ENCODE data around the gene SH3BGRL3. TPM values are rescaled to one million over a fixed set of nuclear protein-coding genes. Genes with fewer than 3 reads are reported as not detected.
"Not testable (repeated sequence)": the region's sequence is repeated elsewhere in the genome, so short reads cannot be mapped to it uniquely, and the experiment has no call there.

The SH3BGRL3 gene
- total RNA-seq, 1 experiment from 2014 or later = 42.7 TPM

DNA sequence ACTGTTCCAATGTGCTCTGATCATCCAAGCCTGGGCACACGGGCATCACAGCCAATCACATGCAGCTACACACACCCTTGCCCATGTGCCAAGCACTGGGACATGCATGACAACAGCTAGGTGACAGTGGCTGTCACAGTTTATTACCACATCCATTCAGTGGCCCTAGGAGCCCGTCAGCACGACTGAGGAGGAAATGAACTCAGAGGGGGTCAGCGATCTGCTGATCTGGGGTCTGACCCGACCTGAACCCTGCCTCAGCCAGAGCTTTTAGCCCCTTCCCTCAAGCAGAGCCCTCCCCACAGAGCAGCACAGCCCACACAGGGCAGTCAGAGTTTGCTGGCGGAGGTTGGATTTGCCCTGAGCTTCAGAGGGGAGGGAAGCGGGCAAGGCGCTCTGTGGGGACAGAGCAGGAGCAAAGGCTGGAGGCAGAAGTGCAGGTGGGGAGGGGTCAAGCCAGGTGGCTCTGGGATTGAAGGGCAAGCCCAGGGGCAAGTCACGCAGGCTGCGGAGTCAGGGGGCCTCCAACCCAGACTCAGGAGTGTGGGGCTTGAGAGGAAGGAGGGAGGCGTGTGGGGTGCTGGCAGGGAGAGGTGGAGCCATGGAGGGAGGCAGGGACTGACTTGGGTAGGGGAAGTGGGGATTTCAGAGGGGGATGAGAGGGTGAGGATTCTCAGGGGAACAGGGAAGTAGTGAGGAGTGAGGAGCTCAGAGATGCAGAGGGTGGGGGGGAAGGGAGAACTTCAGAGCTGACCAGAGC lies 10.4 kb downstream of the SH3BGRL3 start:
- no peak for DNase-seq (ENCODE audit: extremely low read depth, low read depth)

DNA sequence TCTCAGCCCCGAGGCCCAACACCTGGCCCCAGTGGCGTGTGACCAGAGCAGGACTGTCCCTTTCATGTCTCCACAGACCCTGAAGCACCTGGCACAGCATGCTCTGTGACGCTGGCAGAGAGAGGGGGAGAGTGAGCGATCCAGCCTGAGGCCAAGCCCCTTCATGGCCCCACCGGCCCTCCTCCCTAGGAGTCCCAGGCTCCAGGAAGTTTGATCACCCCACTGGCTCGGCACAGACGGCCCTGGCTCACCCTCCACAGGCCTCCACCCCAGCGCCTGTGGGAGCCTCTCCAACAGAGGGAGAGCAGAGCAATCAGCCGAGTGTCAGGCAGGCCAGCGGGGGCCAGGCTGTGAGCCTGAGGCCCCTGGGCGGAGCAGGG lies 11.0 kb downstream of the SH3BGRL3 start:
- no peak for DNase-seq (ENCODE audit: extremely low read depth, low read depth)

GRCh38 chr1:26291433-26291832 lies 11.5 kb downstream of the SH3BGRL3 start:
- DNase-seq (ENCODE audit: extremely low read depth, low read depth) = no peak

DNA sequence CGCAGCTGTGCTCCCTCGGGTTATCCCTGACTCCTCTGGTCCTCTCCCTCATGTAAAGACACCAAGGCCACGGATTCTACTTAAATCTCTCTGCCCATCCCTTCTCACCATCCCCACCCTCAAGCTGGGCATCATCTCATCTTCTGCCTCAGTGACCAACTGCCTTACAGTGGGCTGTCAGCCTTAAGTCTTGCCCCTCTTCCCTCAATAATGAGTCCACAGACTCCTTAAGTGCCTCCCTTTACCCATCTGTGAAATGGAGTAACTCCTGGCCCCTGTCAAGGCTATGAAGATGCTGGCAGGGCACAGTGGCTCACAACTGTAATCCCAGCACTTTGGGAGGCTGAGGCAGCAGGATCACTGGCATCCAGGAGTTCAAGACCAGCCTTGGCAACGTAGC lies 12.1 kb downstream of the SH3BGRL3 start:
- no peak for DNase-seq (ENCODE audit: extremely low read depth, low read depth)

DNA sequence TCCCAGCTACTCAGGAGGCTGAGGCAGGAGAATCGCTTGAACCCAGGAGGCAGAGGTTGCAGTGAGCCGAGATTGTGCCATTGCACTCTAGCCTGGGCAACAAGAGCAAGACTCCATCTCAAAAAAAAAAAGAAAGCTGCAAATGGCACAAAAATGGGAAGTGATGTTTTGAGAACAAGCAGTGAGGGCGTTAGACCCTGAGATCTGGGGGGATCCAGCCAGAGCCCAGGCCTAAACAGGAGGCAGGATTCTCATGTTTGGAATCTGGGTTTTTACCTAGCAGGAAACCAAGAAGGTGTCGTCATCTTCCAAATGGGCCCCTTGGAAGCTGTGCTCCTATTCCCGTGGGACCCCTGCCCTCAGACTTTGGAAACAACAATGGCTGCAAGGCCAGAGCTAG lies 12.8 kb downstream of the SH3BGRL3 start:
- not testable (repeated sequence) for DNase-seq (ENCODE audit: extremely low read depth, low read depth)

- DNase-seq (ENCODE audit: extremely low read depth, low read depth) = no peak
Observed at GRCh38 chr1:26293911-26294463, 14.1 kb downstream of the SH3BGRL3 start.

DNA sequence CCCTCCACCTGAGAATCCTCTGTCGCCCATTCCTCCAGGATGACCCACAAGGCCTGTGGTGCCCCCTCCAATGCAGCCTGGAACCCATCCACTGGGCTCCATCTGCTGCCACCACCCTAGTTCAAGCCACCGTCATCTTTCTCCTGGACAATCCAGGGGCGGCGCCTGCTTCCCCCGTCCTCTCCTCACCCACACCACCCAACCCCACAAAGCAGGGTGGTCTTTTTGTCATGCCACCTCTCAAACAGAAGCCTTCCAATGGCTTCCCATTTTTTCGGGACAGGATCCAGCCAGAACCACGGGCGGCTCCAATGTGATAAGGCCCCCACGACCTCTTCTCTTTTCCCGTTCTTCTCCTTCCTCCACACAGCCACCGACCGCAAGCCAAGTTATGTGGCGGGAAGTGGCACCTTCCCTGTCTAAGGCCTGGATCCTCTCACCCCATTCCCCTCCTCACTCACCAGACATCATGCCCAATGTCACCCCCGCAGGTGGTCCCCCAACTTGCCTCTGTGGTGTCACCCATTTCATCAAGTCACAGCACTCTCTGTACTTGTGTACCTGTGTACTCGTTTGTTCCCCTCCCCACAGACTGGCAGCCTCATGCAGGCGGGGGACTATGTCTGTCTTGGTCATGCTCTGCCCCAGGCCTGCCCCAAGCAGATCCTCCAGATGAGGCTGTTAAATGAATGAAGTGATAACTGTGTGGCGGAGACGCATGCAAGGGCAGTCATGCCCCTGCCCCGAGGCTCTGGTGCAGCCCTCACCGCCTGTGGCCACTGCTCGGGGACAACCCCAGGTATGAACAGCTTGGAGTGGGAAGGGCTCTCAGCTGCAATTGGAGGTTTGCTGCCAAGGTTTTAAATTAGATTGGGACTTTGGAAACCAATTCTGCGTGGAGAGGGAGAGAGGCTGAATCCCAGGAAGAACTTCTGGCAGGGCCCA lies 15.6 kb downstream of the SH3BGRL3 start:
- DNase-seq (ENCODE audit: extremely low read depth, low read depth) = no peak

- no peak for DNase-seq (ENCODE audit: extremely low read depth, low read depth)
Observed at GRCh38 chr1:26296340-26297056, 16.6 kb downstream of the SH3BGRL3 start.

DNA sequence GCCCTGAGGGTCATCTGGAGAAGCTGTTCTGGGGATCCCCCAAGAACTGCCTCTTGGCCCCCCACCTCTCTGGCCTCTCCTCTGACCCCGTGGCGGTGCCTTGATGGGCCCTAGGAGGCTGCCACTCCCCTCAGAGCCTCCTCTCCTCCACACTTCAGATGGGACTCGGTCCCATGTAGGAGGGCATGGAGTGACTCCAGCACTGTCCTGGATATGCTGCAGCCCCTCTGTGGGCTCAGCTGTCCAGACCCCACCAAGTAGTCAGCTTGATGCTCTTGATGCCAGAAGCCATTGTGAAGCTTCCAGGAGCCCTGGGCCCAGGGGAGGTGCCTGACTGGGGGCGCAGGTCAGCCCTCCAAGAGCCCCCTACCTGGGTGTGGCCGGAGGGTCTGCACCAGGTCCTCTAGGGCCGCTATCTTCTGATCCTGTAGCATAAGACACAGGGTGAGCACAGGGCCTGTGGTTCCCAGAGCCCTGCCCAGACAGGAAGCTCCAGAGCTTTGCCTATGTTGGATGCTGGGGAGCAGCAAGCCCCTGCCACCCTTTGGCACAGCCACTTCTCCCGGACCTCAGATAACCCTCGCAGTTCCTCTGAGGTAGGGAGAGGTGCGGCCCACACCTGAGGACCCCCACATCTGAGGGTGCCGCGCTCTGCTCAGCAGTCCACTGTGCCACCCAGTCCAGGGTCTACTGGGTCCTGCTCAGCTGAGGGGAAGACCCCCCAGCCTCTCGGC lies 17.3 kb downstream of the SH3BGRL3 start:
- DNase-seq (ENCODE audit: extremely low read depth, low read depth) = no peak

GRCh38 chr1:26297791-26298124 lies 17.9 kb downstream of the SH3BGRL3 start:
- no peak for DNase-seq (ENCODE audit: extremely low read depth, low read depth)

DNA sequence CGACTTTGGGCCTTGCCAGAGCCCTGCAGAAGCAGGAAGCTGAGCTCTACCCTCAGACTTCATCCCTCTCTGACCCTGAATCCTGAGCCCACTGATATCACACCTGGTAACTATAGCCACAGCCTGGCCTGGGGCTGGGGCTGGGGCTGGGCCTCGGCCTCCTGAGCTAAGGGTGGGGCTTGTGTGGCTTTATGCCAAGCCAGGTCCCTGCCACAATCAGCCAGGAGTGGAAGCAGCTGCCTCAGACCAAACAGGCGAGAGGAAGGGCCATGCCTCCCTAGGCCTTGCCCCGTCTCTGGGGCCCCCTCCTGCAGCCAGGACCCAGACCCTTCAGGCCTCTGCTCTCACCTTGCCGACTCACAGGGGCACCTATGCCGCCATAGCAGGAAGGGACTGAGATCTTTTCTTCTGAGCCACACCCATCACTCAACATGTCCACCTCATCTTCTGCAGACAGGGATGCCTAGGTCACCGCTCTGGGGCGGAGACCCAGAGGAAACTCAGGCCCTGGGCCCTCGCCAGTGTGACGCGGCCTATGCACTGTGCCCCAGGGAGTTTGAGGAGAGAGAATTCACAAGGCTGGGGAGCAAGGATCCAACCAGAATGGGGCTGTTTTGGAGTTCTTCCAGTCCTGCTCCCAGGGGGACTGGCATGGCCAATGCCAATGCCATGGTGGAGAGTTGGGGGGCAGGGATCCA lies 20.8 kb downstream of the SH3BGRL3 start:
- no peak for DNase-seq (ENCODE audit: extremely low read depth, low read depth)

GRCh38 chr1:26302733-26303405 lies 23.0 kb downstream of the SH3BGRL3 start:
- DNase-seq (ENCODE audit: extremely low read depth, low read depth) = no peak

- no peak for DNase-seq (ENCODE audit: extremely low read depth, low read depth)
Observed at GRCh38 chr1:26305667-26306289, 25.9 kb downstream of the SH3BGRL3 start.

DNA sequence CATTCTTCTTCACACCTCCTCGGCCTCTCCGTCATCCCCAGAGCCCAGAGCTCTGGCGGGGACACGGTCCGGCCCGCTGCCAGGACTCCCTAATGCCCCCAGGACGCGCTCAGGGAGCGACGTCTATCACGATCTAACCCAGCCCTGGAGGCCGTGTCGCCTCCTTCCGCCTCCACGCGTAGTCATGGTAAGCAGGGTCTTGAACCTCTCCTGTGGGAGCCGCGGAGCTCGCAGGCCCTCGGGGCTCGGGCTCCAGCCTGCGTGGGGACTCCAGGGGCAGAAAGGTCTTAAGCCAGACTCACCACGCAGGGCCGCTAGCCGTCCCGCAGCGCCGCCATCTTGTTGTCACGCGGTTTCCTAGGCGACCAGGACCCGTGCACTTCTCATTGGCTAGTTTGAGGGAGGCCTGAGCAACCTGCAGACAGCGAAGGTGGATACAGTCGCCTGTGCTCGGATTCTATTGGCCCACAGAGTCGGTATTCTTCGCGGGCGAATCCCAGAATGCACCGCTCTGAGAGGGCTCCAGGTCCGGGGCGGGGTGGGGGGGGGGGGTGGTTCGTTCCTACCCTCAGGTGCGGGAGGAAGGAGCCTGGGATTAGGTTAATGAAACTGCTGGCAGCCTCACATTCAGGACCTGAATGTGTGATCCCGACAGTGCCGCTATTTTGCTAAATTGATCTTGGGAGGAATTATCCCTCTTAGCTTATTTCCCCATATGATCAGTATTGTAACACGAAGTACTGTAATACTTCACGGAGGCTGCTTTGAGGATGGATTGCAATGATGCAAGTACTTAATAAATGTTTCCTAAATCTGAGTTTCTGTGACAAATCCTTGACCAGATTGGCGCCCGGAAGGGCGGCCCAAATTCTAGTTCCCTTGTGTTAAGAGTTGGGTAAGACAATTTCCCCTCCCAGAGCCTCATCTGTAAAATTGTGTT lies 26.7 kb downstream of the SH3BGRL3 start, which contains the start of gene UBXN11:
UBXN11 (minus strand) TSS at position 347 of the 940 bp plus-strand sequence. CDS start 3,753 bp downstream, outside the sequence.
- DNase-seq (ENCODE audit: extremely low read depth, low read depth) = peak; percentile 92

DNA sequence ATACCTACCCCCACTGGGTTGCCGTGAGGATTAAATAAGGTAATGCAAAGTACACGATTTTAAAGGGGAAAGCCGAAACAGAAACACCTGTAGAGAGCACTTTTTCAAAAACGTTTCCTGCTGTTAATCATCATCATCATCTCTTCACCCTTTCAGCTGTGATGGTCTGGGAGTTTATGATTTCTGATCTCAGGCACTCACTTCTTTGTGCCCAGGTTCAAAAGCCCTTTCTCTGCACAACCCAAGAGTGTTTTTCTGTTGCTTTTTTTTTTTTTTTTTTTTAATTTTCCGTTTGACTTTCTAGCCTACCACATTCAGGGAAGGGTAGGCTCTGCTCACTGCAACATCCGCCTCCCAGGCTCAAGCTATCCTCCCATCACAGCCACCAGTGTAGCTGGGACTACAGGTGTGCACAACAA lies 27.5 kb downstream of the SH3BGRL3 start:
- DNase-seq (ENCODE audit: extremely low read depth, low read depth) = no peak

DNA sequence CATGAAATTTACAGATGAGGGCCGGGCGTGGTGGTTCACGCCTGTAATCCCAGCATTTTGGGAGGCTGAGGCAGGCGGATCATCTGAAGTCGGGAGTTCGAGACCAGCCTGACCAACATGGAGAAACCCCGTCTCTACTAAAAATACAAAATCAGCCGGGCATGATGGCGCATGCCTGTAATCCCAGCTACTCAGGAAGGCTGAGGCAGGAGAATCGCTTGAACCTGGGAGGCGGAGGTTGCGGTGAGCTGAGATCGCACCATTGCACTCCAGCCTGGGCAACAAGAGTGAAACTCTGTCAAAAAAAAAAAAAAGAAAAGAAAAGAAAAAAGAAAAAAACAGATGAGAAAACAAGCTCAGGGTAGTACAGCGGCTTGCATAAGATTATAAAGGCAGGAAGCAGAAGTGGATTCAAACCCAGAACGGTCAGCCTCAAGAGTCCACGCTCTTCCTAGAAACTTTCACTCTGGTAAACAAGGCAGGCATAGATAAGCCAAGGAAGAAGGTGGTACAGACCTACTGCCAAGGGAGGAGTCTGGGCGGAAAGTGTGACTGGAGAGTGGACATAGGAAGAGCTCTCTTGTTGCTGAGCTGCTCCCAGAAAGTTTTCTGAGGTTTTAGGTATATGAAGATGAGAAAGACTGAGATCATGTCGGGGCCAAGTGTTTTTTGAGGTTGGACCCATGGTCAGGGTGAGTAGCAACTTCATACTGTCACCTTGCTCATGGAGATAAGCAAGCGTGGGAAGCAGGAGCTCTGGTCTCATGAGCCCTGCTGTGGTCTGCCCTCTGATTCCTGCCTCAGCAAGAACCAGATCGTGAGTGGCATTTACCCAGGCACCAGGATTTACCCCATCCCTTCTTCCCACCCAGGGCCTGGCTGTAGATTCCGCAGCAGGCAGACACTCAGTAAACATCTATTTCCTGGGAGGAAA lies 28.3 kb downstream of the SH3BGRL3 start:
- DNase-seq (ENCODE audit: extremely low read depth, low read depth) = not testable (repeated sequence)

All from NCI-H460 (cell line).